H1 (cell line): Measurements from ENCODE around the gene TNFRSF14. TPM values are rescaled to one million over a fixed set of nuclear protein-coding genes. Genes with fewer than 3 reads are reported as not detected.

Experiments
- CTCF ChIA-PET: fragments of 300-600 bp; sonication (Branson Sonifier 250); formaldehyde crosslinking; loops from one replicate; lab custom pipeline; 2021; ENCODE audit not compliant: partially characterized antibody; lab: Charles Lee
- POLR2A ChIA-PET: fragments of 300-600 bp; sonication (Branson Sonifier 250); formaldehyde crosslinking; loops from one replicate; lab custom pipeline; 2021; ENCODE audit warnings: inconsistent platforms; ENCODE audit not compliant: partially characterized antibody; lab: Charles Lee
- DNase-seq, 2 experiments: peaks; one replicate each; pipeline versions ENCODE4 v3.0.0 to v3.0.0-alpha.2; 2010 to 2022; ENCODE audit warnings: low spot score in 2 of 2, low read depth in 1 of 2, mixed read lengths in 1 of 2
- FAIRE-seq: peaks from 2 replicates; lab custom pipeline; 2011; peaks lifted over from hg19 to GRCh38; lab: Jason Lieb, UNC
- H2AFZ ChIP-seq: 2 replicates; pipeline ENCODE4 v1.8.1; 2012; ENCODE audit warnings: low read length, inconsistent platforms
- H2AK5ac ChIP-seq: 2 replicates; pipeline ENCODE4 v1.6.1; 2013; ENCODE audit warnings: low read depth, low read length
- H2BK120ac ChIP-seq: replicated peaks from 2 replicates; pipeline ENCODE3; 2013; ENCODE audit warnings: low read depth, low read length, inconsistent platforms
- H2BK12ac ChIP-seq: 2 replicates; pipeline ENCODE4 v1.6.1; 2013; ENCODE audit warnings: low read depth, low read length
- H2BK15ac ChIP-seq: 2 replicates; pipeline ENCODE4 v1.6.1; 2013; ENCODE audit warnings: low read length
- H2BK20ac ChIP-seq: 2 replicates; pipeline ENCODE4 v1.6.1; 2013; ENCODE audit warnings: low read length
- H2BK5ac ChIP-seq: 2 replicates; pipeline ENCODE4 v1.6.1; 2013; ENCODE audit warnings: low read depth, low read length
- H3K14ac ChIP-seq: 2 replicates; pipeline ENCODE4 v1.6.1; 2013; ENCODE audit warnings: inconsistent platforms; ENCODE audit not compliant: insufficient read length
- H3K18ac ChIP-seq: 2 replicates; pipeline ENCODE4 v1.6.1; 2013; ENCODE audit warnings: low read length; ENCODE audit errors: extremely low read depth
- H3K23ac ChIP-seq: 2 replicates; pipeline ENCODE4 v1.6.1; 2013; ENCODE audit warnings: inconsistent platforms; ENCODE audit not compliant: insufficient read length
- H3K23me2 ChIP-seq: 2 replicates; pipeline ENCODE4 v1.6.1; 2013; ENCODE audit warnings: low read depth, low read length
- H3K27ac ChIP-seq: 2 replicates; pipeline ENCODE4 v1.6.1; 2011; ENCODE audit warnings: low read depth, low read length, inconsistent platforms
- H3K27me3 ChIP-seq, 4 experiments: replicated peaks in 1 of 4; 1 replicate in 1 of 4; 2 replicates in 3 of 4; pipeline versions ENCODE4 v1.6.1 to v1.8.1; 2011 to 2013; ENCODE audit warnings: low read length in 3 of 4, mild to moderate bottlenecking in 3 of 4, inconsistent platforms in 2 of 4, mixed read lengths in 2 of 4, moderate library complexity in 1 of 4; ENCODE audit not compliant: control insufficient read depth in 3 of 4, insufficient read depth in 3 of 4; ENCODE audit errors: extremely low read depth in 1 of 4
- H3K36me3 ChIP-seq, 4 experiments: 2 replicates each; pipeline versions ENCODE4 v1.6.1 to v1.8.1; 2011 to 2013; ENCODE audit warnings: mild to moderate bottlenecking in 4 of 4, low read length in 3 of 4, moderate library complexity in 2 of 4, control low read depth in 1 of 4, inconsistent platforms in 1 of 4; ENCODE audit not compliant: insufficient read depth in 4 of 4, control insufficient read depth in 2 of 4
- H3K4ac ChIP-seq: replicated peaks from 2 replicates; pipeline ENCODE3; 2013; ENCODE audit warnings: low read length, low read depth, mixed read lengths, inconsistent platforms; ENCODE audit not compliant: insufficient read length
- H3K4me1 ChIP-seq, 4 experiments: replicated peaks in 1 of 4; 1 replicate in 1 of 4; 2 replicates in 3 of 4; pipeline versions ENCODE4 v1.6.1 to v1.8.1; 2011 to 2013; ENCODE audit warnings: low read length in 3 of 4, inconsistent platforms in 2 of 4, mixed read lengths in 1 of 4; ENCODE audit not compliant: insufficient read depth in 4 of 4, control insufficient read depth in 3 of 4
- H3K4me2 ChIP-seq, 2 experiments: 2 replicates each; pipeline versions ENCODE4 v1.6.1 to v1.8.1; 2011 to 2013; ENCODE audit warnings: low read depth in 2 of 2, low read length in 2 of 2, control low read depth in 1 of 2, inconsistent platforms in 1 of 2, mild to moderate bottlenecking in 1 of 2; ENCODE audit not compliant: insufficient read depth in 1 of 2
- H3K4me3 ChIP-seq, 4 experiments: fragments of 200-600, 300-600 bp in 1 of 4; sonication (generic), shearing (Covaris generic), sonication (Bioruptor Twin) in 1 of 4; 2 replicates each; pipeline versions ENCODE4 v1.5.1 to v1.8.1; 2011 to 2016; ENCODE audit warnings: low read length in 4 of 4, low read depth in 3 of 4, control low read depth in 2 of 4, inconsistent platforms in 2 of 4, mild to moderate bottlenecking in 2 of 4, mixed read lengths in 1 of 4, moderate library complexity in 1 of 4; ENCODE audit not compliant: insufficient read depth in 2 of 4; ENCODE audit errors: extremely low read depth in 1 of 4
- H3K56ac ChIP-seq: replicated peaks from 2 replicates; pipeline ENCODE3; 2013; ENCODE audit warnings: low read depth, mild to moderate bottlenecking, mixed read lengths, low read length, inconsistent platforms; ENCODE audit not compliant: insufficient read length
- H3K79me1 ChIP-seq: 2 replicates; pipeline ENCODE4 v1.6.1; 2013; ENCODE audit warnings: low read depth, low read length, control low read depth
- H3K79me2 ChIP-seq, 2 experiments: 2 replicates each; pipeline versions ENCODE4 v1.6.1 to v1.8.1; 2012 to 2013; ENCODE audit warnings: low read length in 2 of 2, mild to moderate bottlenecking in 2 of 2, inconsistent platforms in 1 of 2; ENCODE audit not compliant: insufficient read depth in 2 of 2, control insufficient read depth in 1 of 2
- H3K9ac ChIP-seq, 4 experiments: replicated peaks in 1 of 4; 1 replicate in 1 of 4; 2 replicates in 3 of 4; pipeline versions ENCODE4 v1.6.1 to v1.8.1; 2011 to 2013; ENCODE audit warnings: low read depth in 3 of 4, low read length in 3 of 4, control low read depth in 2 of 4, mild to moderate bottlenecking in 2 of 4, moderate library complexity in 2 of 4, inconsistent platforms in 1 of 4; ENCODE audit errors: extremely low read depth in 1 of 4
- H3K9me3 ChIP-seq, 2 experiments: 2 replicates each; pipeline versions ENCODE4 v1.6.1 to v1.8.1; 2012 to 2013; ENCODE audit warnings: mild to moderate bottlenecking in 2 of 2, moderate library complexity in 2 of 2, control low read depth in 1 of 2, inconsistent platforms in 1 of 2, low read depth in 1 of 2, low read length in 1 of 2, mixed read lengths in 1 of 2; ENCODE audit not compliant: insufficient read depth in 2 of 2
- H4K20me1 ChIP-seq, 2 experiments: replicated peaks in 1 of 2; 2 replicates each; pipeline versions ENCODE3 to v1.8.1; 2011 to 2013; ENCODE audit warnings: inconsistent platforms in 2 of 2, low read length in 2 of 2, mild to moderate bottlenecking in 1 of 2; ENCODE audit not compliant: insufficient read depth in 2 of 2, control insufficient read depth in 1 of 2
- H4K5ac ChIP-seq: 2 replicates; pipeline ENCODE4 v1.6.1; 2013; ENCODE audit warnings: low read length, low read depth, mixed read lengths, inconsistent platforms; ENCODE audit not compliant: insufficient read length
- H4K8ac ChIP-seq: 2 replicates; pipeline ENCODE4 v1.8.0; 2013; ENCODE audit warnings: mild to moderate bottlenecking, moderate library complexity, low read length, inconsistent platforms; ENCODE audit not compliant: insufficient read depth; ENCODE audit errors: extremely low read depth
- H4K91ac ChIP-seq: replicated peaks from 2 replicates; pipeline ENCODE3; 2013; ENCODE audit warnings: low read length, mixed read lengths, inconsistent platforms; ENCODE audit not compliant: insufficient read length
- BCL11A ChIP-seq, 2 experiments: IDR thresholded peaks; one replicate each; pipeline ENCODE4 v1.6.1; 2011; ENCODE audit warnings: low read depth in 2 of 2, low read length in 2 of 2, mild to moderate bottlenecking in 2 of 2
- CBX5 ChIP-seq: fragments of 300-800, 300-1000 bp; sonication (generic); IDR thresholded peaks from 2 replicates; pipeline ENCODE4 v1.7.1; 2016; ENCODE audit warnings: antibody characterized with exemption, low read length, low read depth
- GTF2F1 ChIP-seq: IDR thresholded peaks from 2 replicates; pipeline ENCODE4 v1.6.1; 2012; ENCODE audit warnings: low read depth, low read length, improper control_type of control experiment, borderline replicate concordance
- NRF1 ChIP-seq: IDR thresholded peaks from 2 replicates; pipeline ENCODE4 v1.6.1; 2011; ENCODE audit warnings: mild to moderate bottlenecking, low read depth, low read length, improper control_type of control experiment
- RXRA ChIP-seq: IDR thresholded peaks from 2 replicates; pipeline ENCODE4 v1.6.1; 2011; ENCODE audit warnings: low read depth, mild to moderate bottlenecking, low read length, moderate library complexity; ENCODE audit not compliant: insufficient read depth
- SIN3A ChIP-seq, 2 experiments: IDR thresholded peaks in 1 of 2; conservative IDR thresholded peaks in 1 of 2; 2 replicates each; pipeline ENCODE4 v1.6.1; 2011 to 2012; ENCODE audit warnings: low read length in 2 of 2, improper control_type of control experiment in 1 of 2, low read depth in 1 of 2, mild to moderate bottlenecking in 1 of 2
- SIRT6 ChIP-seq: IDR thresholded peaks from one replicate; pipeline ENCODE4 v1.7.1; 2012; ENCODE audit warnings: low read length, inconsistent platforms
- SUZ12 ChIP-seq: fragments of 200-600 bp; sonication (generic); IDR thresholded peaks from 2 replicates; pipeline ENCODE4 v1.6.1; 2012; ENCODE audit warnings: mild to moderate bottlenecking, inconsistent platforms, low read length, moderate library complexity, mixed read lengths
- TAF7 ChIP-seq: optimal IDR thresholded peaks from 2 replicates; pipeline ENCODE3; 2011; ENCODE audit warnings: low read depth, mild to moderate bottlenecking, inconsistent platforms, low read length, moderate library complexity, borderline replicate concordance
- WGBS, 2 experiments: shearing (Covaris generic) in 1 of 2; methylation state at CpG; one replicate each; pipeline versions ENCODE4 v1.1.6 to v1.1.7; 2013 to 2015; ENCODE audit warnings: low lambda C conversion rate in 2 of 2, mixed read lengths in 2 of 2, inconsistent platforms in 1 of 2, low coverage in 1 of 2, missing lambda C conversion rate in 1 of 2; ENCODE audit not compliant: insufficient replicate concordance in 2 of 2, insufficient coverage in 1 of 2, insufficient read length in 1 of 2; ENCODE audit errors: extremely low coverage in 1 of 2, missing lambda C conversion rate in 1 of 2; 5-methylcytosine and 5-hydroxymethylcytosine counted together
- polyA plus RNA-seq, 7 experiments: library from polyadenylated mRNA; depleted of rRNA in 3 of 7; stranded (reverse) in 5 of 7; unstranded in 2 of 7; fragments of >200 nt in 5 of 7; fragments of 200-250 nt in 2 of 7; gene quantifications; 1 replicate in 5 of 7; 2 replicates in 1 of 7; 4 replicates in 1 of 7; pipeline versions ENCODE4 v1.2.1 to v1.2.3, GENCODE V29; 2011 to 2013; ENCODE audit warnings: missing spikeins in 2 of 7, mixed read lengths in 2 of 7
- total RNA-seq: library from RNA; stranded (reverse); fragmentation: NEBNext Ultra II Directional; extraction: Animal tissue kit (Norgen Biotek cat#: 25700); gene quantifications from 2 replicates; pipeline ENCODE4 v1.2.1, GENCODE V29; 2021
- TF ChIP-seq, protein P1 (sequence below): IDR thresholded peaks from 2 replicates; pipeline ENCODE4 v1.6.1; 2012; ENCODE audit warnings: inconsistent platforms
- TF ChIP-seq, protein P2 (sequence below), 3 experiments: IDR thresholded peaks; 1 replicate in 2 of 3; 2 replicates in 1 of 3; pipeline versions ENCODE4 v1.5.1 to v1.6.1; 2011; ENCODE audit warnings: low read length in 3 of 3, mild to moderate bottlenecking in 3 of 3, inconsistent platforms in 2 of 3, low read depth in 1 of 3, moderate library complexity in 1 of 3; ENCODE audit not compliant: insufficient read depth in 1 of 3; ENCODE audit errors: control extremely low read depth in 1 of 3

The TNFRSF14 gene
- total and polyA plus RNA-seq, 2 of the 8 experiments (the other 6 are each of a cell fraction or from before 2014, with no cell fraction given), result 0.36 to 0.50 TPM

DNA sequence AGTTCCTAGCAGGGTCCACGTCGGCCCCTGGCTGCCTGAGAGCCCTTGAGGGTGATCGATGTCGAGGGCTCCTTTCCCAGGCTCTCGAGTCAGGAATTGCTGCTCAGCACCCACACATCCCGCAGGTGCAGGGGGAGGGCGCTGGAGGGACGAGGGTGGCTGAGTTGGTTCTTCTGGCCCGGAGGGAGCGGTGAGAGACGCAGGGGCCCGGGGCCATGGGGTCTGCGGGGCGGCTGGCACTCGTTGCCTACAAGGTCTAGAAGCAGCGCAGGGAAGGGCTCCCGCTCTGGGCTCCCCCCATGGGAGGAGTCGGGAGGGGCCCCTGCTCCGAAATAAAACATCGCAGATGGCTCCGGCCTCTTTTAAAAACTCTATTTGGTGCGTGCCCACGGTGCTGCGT is 48.0 kb upstream of the TNFRSF14 start:
- no peak overlapping the region for H4K5ac ChIP-seq
- H3K27ac ChIP-seq, result no peak overlapping the region
- no peaks in the 10 kb centered on the region for H3K23me2 ChIP-seq
- H3K14ac ChIP-seq, result no peak overlapping the region
- H2AK5ac ChIP-seq, result no peak overlapping the region
- ChIA-PET POLR2A (interaction anchor here (1.3 to 2.8 kb wide), 2 partner anchors 11 to 18 kb away, joined by 3 to 11 read pairs; partner anchors contain the start of gene PANK4), CTCF (interaction anchor here (1.2 to 2.4 kb wide), 4 partner anchors 13 to 93 kb away, joined by 3 to 9 read pairs (median 4); no protein-coding TSS in a partner anchor)
- H3K9ac ChIP-seq, result no peak overlapping the region
- no peaks in the 10 kb centered on the region; a peak in 1 of 7 replicates for H3K4me1 ChIP-seq
- no peak overlapping the region for H3K4ac ChIP-seq
- 92% methylated on average over 20 of the region's 24 CpGs; no CpG with 5 or more reads in 1 of the 2 experiments for WGBS, 2 experiments
- no peak overlapping the region for H3K56ac ChIP-seq
- peaks cover 6 to 18% of the 10 kb centered on the region in 2 experiments for H4K20me1 ChIP-seq
- H2BK12ac ChIP-seq, result no peak overlapping the region
- no peaks in the 10 kb centered on the region; the same call in 1 of the 2 replicates for H3K79me1 ChIP-seq
- H3K27me3 ChIP-seq, result no peaks in the 10 kb centered on the region
- DNase-seq (no peak), FAIRE-seq (no peak)
- no peak overlapping the region for H3K4me3 ChIP-seq
- no peak overlapping the region for H3K4me2 ChIP-seq
- H2BK5ac ChIP-seq, result no peak overlapping the region
- no peak overlapping the region for H4K91ac ChIP-seq
- no peak overlapping the region for H3K18ac ChIP-seq
- H3K36me3 ChIP-seq, result peaks cover 8 to 35% (median 20%) of the 10 kb centered on the region in 4 experiments; a peak in 6 of 8 replicates
- no peak overlapping the region for H3K23ac ChIP-seq
- H2BK120ac ChIP-seq, result no peak overlapping the region
- H2BK20ac ChIP-seq, result no peak overlapping the region
- no peak overlapping the region for H2BK15ac ChIP-seq
- no peaks in the 10 kb centered on the region for H3K79me2 ChIP-seq
- no peak overlapping the region for H4K8ac ChIP-seq
- no peaks in the 10 kb centered on the region for H3K9me3 ChIP-seq
- H2AFZ ChIP-seq, result no peak overlapping the region
- TF ChIP-seq NRF1 (no peak), TAF7 (no peak), SIRT6 (no peak), SIN3A (conservative IDR thresholded peaks at IDR 0.05 in 1 of 2, IDR thresholded peaks at IDR 0.05 in 1 of 2; ENCODE audit: low read depth in 1 of 2, low read length in 2 of 2) (no peak), GTF2F1 (no peak), CBX5 (no peak), RXRA (no peak), BCL11A (IDR thresholded peaks at IDR 0.05; ENCODE audit: low read depth in 2 of 2, low read length in 2 of 2) (no peak), SUZ12 (no peak)
- TF ChIP-seq, protein P1, sequence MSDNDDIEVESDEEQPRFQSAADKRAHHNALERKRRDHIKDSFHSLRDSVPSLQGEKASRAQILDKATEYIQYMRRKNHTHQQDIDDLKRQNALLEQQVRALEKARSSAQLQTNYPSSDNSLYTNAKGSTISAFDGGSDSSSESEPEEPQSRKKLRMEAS, result no peak
- TF ChIP-seq, protein P2, sequence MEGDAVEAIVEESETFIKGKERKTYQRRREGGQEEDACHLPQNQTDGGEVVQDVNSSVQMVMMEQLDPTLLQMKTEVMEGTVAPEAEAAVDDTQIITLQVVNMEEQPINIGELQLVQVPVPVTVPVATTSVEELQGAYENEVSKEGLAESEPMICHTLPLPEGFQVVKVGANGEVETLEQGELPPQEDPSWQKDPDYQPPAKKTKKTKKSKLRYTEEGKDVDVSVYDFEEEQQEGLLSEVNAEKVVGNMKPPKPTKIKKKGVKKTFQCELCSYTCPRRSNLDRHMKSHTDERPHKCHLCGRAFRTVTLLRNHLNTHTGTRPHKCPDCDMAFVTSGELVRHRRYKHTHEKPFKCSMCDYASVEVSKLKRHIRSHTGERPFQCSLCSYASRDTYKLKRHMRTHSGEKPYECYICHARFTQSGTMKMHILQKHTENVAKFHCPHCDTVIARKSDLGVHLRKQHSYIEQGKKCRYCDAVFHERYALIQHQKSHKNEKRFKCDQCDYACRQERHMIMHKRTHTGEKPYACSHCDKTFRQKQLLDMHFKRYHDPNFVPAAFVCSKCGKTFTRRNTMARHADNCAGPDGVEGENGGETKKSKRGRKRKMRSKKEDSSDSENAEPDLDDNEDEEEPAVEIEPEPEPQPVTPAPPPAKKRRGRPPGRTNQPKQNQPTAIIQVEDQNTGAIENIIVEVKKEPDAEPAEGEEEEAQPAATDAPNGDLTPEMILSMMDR (IDR thresholded peaks at IDR 0.05; ENCODE audit: control extremely low read depth in 1 of 3, insufficient read depth in 1 of 3, low read depth in 1 of 3, low read length in 3 of 3), result no peak
